Stimulated activated CD4-positive, alpha-beta T cell treated with anti-CD3 and anti-CD28 coated beads, Interleukin-4, amount 100 ng/mL, for 24 hours (primary cell): ENCODE data around the gene CYP3A7.
"Not testable (repeated sequence)": the region's sequence is repeated elsewhere in the genome, so short reads cannot be mapped to it uniquely, and the experiment has no call there.

Experiments used
- DNase-seq: peaks from one replicate; pipeline ENCODE4 v3.0.0-alpha.2; 2020

The CYP3A7 gene

GRCh38 chr7:99740573-99741440 is 5.8 kb upstream of the CYP3A7 start:
- no peak for DNase-seq

GRCh38 chr7:99739699-99740572 is 4.9 kb upstream of the CYP3A7 start:
- no peak for DNase-seq

- DNase-seq: no peak
Measured at GRCh38 chr7:99737726-99738125, 2.7 kb upstream of the CYP3A7 start.

GRCh38 chr7:99736667-99737066 is 1.7 kb upstream of the CYP3A7 start:
- DNase-seq: not testable (repeated sequence)

GRCh38 chr7:99733448-99733847 is 1.5 kb downstream of the CYP3A7 start:
- peak; percentile 10 for DNase-seq

GRCh38 chr7:99733003-99733402 is 2.0 kb downstream of the CYP3A7 start:
- DNase-seq: no peak

GRCh38 chr7:99731638-99732374 is 3.2 kb downstream of the CYP3A7 start:
- no peak for DNase-seq

- DNase-seq: no peak
Measured at GRCh38 chr7:99730992-99731391, 4.0 kb downstream of the CYP3A7 start.

GRCh38 chr7:99730238-99730810 is 4.7 kb downstream of the CYP3A7 start:
- DNase-seq: no peak

GRCh38 chr7:99729486-99730237 is 5.3 kb downstream of the CYP3A7 start:
- no peak for DNase-seq

- no peak for DNase-seq
Measured at GRCh38 chr7:99728615-99729014, 6.4 kb downstream of the CYP3A7 start.

GRCh38 chr7:99723201-99723600 is 11.8 kb downstream of the CYP3A7 start:
- DNase-seq: not testable (repeated sequence)

- DNase-seq: no peak
Measured at GRCh38 chr7:99720800-99721595, 14.0 kb downstream of the CYP3A7 start.

- no peak for DNase-seq
Measured at GRCh38 chr7:99719996-99720769, 14.8 kb downstream of the CYP3A7 start.

GRCh38 chr7:99713995-99714570 is 20.9 kb downstream of the CYP3A7 start:
- DNase-seq: no peak

GRCh38 chr7:99709838-99710578 is 25.0 kb downstream of the CYP3A7 start:
- no peak for DNase-seq

- DNase-seq: no peak
Measured at GRCh38 chr7:99709260-99709659, 25.7 kb downstream of the CYP3A7 start.

GRCh38 chr7:99707096-99707495 is 27.9 kb downstream of the CYP3A7 start:
- DNase-seq: no peak

- DNase-seq: no peak
Measured at GRCh38 chr7:99699946-99700345, 35.0 kb downstream of the CYP3A7 start.
